GM18861 (cell line): ENCODE data around the gene DCAF8.

Experiments
- ATAC-seq: cut with Tn5 transposase; IDR thresholded peaks from one replicate; pipeline ENCODE4 v1.9.1; 2021; ENCODE audit not compliant: unreplicated experiment

Gene DCAF8

GRCh38 chr1:160206421-160207117 lies 55.8 kb downstream of the DCAF8 start:
- ATAC-seq: no peak

- peak; percentile 33 for ATAC-seq
These were observed 56.3 kb downstream of the DCAF8 start for GRCh38 chr1:160206036-160206389.

- peak; percentile 1 for ATAC-seq
These were observed 56.9 kb downstream of the DCAF8 start, which contains the start of gene PEA15 for GRCh38 chr1:160205242-160206035. TSS of gene PEA15 (plus strand) at chr1:160205384. CDS start at chr1:160211545, 6,161 bp downstream.

GRCh38 chr1:160204526-160205241 lies 57.7 kb downstream of the DCAF8 start:
- peak; percentile 56 for ATAC-seq

GRCh38 chr1:160200786-160201185 lies 61.6 kb downstream of the DCAF8 start:
- ATAC-seq: no peak

- ATAC-seq: no peak
These were observed 65.1 kb downstream of the DCAF8 start for GRCh38 chr1:160197231-160197630.

- no peak for ATAC-seq
These were observed 66.2 kb downstream of the DCAF8 start for GRCh38 chr1:160196143-160196542.

- ATAC-seq: no peak
These were observed 67.7 kb downstream of the DCAF8 start for GRCh38 chr1:160194737-160195059.

- no peak for ATAC-seq
These were observed 68.3 kb downstream of the DCAF8 start for GRCh38 chr1:160193832-160194736.

- ATAC-seq: no peak
These were observed 69.1 kb downstream of the DCAF8 start for GRCh38 chr1:160193091-160193819.

- ATAC-seq: no peak
These were observed 70.1 kb downstream of the DCAF8 start for GRCh38 chr1:160192234-160192633.

- ATAC-seq: no peak
These were observed 70.6 kb downstream of the DCAF8 start for GRCh38 chr1:160191756-160192155.

GRCh38 chr1:160189649-160190625 lies 72.4 kb downstream of the DCAF8 start, which contains the start of gene CASQ1:
TSS of gene CASQ1 (plus strand) at chr1:160190575. CDS start at chr1:160190752, 177 bp downstream.
- no peak for ATAC-seq

GRCh38 chr1:160188341-160188740 lies 74.0 kb downstream of the DCAF8 start:
- ATAC-seq: no peak

- ATAC-seq: no peak
These were observed 74.9 kb downstream of the DCAF8 start for GRCh38 chr1:160187407-160187806.

- no peak for ATAC-seq
These were observed 75.6 kb downstream of the DCAF8 start for GRCh38 chr1:160186729-160187128.

- ATAC-seq: no peak
These were observed 76.1 kb downstream of the DCAF8 start for GRCh38 chr1:160186246-160186645.

- no peak for ATAC-seq
These were observed 83.0 kb downstream of the DCAF8 start for GRCh38 chr1:160179336-160179735.

- ATAC-seq: no peak
These were observed 83.6 kb downstream of the DCAF8 start for GRCh38 chr1:160178731-160179130.
